WTC11 (cell line): ENCODE results near the gene HSD17B8. TPM values are rescaled to one million over a fixed set of nuclear protein-coding genes. Genes with fewer than 3 reads are reported as not detected.
A peak's percentile ranks its signal among the peaks of the same experiment; 100 is the strongest.

Experiments
- ATF3 ChIP-seq: sonication (generic); formaldehyde crosslinking; conservative IDR thresholded peaks from 2 replicates; pipeline ENCODE4 v1.8.1; 2022; ENCODE audit warnings: mild to moderate bottlenecking, missing genetic modification reagents
- E2F5 ChIP-seq: sonication (generic); formaldehyde crosslinking; IDR thresholded peaks from 2 replicates; pipeline ENCODE4 v1.8.1; 2022; ENCODE audit warnings: mild to moderate bottlenecking, moderate library complexity, missing genetic modification reagents
- GABPB1 ChIP-seq: sonication (generic); formaldehyde crosslinking; IDR thresholded peaks from 2 replicates; pipeline ENCODE4 v1.8.1; 2023; ENCODE audit warnings: mild to moderate bottlenecking, missing genetic modification reagents
- NR2C2 ChIP-seq: sonication (generic); formaldehyde crosslinking; IDR thresholded peaks from 2 replicates; pipeline ENCODE4 v1.8.0; 2022; ENCODE audit warnings: mild to moderate bottlenecking, missing genetic modification reagents
- RELA ChIP-seq: sonication (generic); formaldehyde crosslinking; IDR thresholded peaks from 2 replicates; pipeline ENCODE4 v1.8.1; 2022; ENCODE audit warnings: missing genetic modification reagents, mild to moderate bottlenecking, borderline replicate concordance
- SOX15 ChIP-seq: fragments of 250-450 bp; sonication (Bioruptor Pico); IDR thresholded peaks from 2 replicates; pipeline ENCODE4 v1.9.0; 2021; ENCODE audit warnings: mild to moderate bottlenecking
- STAT6 ChIP-seq: sonication (generic); formaldehyde crosslinking; conservative IDR thresholded peaks from 2 replicates; pipeline ENCODE4 v1.8.1; 2023; ENCODE audit warnings: mild to moderate bottlenecking, low read depth, missing genetic modification reagents, moderate library complexity
- ZNF396 ChIP-seq: fragments of 250-450 bp; sonication (Bioruptor Pico); IDR thresholded peaks from 2 replicates; pipeline ENCODE4 v1.8.0; 2021; ENCODE audit warnings: mild to moderate bottlenecking, moderate library complexity, borderline replicate concordance
- ZNF532 ChIP-seq: fragments of 250-450 bp; sonication (Bioruptor Pico); IDR thresholded peaks from 2 replicates; pipeline ENCODE4 v1.9.0; 2021; ENCODE audit warnings: mild to moderate bottlenecking, borderline replicate concordance
- total RNA-seq: library from RNA; stranded (reverse); gene quantifications from 3 replicates; pipeline ENCODE4 v1.2.3, GENCODE V29; 2021
- TF ChIP-seq, protein P1 (sequence below): sonication (generic); formaldehyde crosslinking; IDR thresholded peaks from 2 replicates; pipeline ENCODE4 v1.8.1; 2023; ENCODE audit warnings: mild to moderate bottlenecking, missing genetic modification reagents, borderline replicate concordance
- TF ChIP-seq, protein P2 (sequence below): sonication (generic); formaldehyde crosslinking; IDR thresholded peaks from 2 replicates; pipeline ENCODE4 v1.8.0; 2022; ENCODE audit warnings: mild to moderate bottlenecking, missing genetic modification reagents

Gene HSD17B8
- total RNA-seq, 1 experiment from 2014 or later, result 8.1 TPM

DNA sequence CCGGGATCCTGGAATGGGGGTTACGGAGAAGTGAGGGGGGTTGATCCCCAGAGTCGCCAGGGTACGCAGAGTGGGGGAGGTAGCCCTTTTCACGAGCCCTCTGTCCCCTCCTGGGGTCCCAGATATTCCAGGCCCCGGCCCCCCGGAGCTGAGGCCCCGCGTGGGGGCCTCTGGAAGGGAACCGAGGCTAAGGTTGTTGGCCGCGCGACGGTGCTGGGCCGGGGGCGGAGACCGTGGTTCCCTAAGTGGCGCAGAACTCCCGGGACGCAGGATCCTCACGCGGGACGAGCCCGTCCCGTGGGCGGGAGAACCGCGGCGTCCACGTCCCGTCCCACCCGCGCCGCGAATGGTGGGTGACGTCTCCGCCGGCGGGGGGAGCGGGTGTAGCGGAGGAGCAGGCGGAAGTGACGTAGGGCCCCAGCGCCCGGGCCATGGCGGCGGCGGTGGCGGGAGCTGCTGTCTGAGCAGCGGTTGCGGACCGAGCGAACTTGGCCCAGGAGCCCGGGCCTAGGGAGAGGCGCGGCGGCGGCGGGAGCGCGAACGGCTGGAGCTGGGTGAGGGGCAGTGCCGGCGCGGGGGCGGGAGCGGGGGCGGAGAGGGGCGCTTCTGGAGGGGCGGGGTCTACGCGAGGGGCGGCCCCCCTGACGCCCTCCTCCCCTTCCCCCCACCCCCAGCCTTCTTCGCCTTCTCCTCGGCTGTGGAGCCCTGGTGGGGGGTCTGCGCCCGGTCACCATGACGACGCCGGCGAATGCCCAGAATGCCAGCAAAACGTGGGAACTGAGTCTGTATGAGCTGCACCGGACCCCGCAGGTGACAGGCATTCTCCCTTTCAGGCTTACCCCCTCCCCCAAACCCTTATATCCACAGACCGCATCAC lies 3.9 kb downstream of the HSD17B8 start, which contains the start of gene RING1 (continued):
- TF ChIP-seq STAT6 (CRISPR knock-in tag) (no peak), ZNF396 (no peak), SOX15 (CRISPR knock-in tag) (no peak), NR2C2 (CRISPR knock-in tag) (no peak), E2F5 (CRISPR knock-in tag) (0 out of 2 replicates have a peak, but pooled peaks have one; percentile 55), ZNF532 (no peak), RELA (CRISPR knock-in tag) (0 out of 2 replicates have a peak, but pooled peaks have one; percentile 45), GABPB1 (CRISPR knock-in tag) (peak; percentile 85; the same call in 1 of the 2 replicates), ATF3 (CRISPR knock-in tag) (no peak)
- TF ChIP-seq, protein P1, sequence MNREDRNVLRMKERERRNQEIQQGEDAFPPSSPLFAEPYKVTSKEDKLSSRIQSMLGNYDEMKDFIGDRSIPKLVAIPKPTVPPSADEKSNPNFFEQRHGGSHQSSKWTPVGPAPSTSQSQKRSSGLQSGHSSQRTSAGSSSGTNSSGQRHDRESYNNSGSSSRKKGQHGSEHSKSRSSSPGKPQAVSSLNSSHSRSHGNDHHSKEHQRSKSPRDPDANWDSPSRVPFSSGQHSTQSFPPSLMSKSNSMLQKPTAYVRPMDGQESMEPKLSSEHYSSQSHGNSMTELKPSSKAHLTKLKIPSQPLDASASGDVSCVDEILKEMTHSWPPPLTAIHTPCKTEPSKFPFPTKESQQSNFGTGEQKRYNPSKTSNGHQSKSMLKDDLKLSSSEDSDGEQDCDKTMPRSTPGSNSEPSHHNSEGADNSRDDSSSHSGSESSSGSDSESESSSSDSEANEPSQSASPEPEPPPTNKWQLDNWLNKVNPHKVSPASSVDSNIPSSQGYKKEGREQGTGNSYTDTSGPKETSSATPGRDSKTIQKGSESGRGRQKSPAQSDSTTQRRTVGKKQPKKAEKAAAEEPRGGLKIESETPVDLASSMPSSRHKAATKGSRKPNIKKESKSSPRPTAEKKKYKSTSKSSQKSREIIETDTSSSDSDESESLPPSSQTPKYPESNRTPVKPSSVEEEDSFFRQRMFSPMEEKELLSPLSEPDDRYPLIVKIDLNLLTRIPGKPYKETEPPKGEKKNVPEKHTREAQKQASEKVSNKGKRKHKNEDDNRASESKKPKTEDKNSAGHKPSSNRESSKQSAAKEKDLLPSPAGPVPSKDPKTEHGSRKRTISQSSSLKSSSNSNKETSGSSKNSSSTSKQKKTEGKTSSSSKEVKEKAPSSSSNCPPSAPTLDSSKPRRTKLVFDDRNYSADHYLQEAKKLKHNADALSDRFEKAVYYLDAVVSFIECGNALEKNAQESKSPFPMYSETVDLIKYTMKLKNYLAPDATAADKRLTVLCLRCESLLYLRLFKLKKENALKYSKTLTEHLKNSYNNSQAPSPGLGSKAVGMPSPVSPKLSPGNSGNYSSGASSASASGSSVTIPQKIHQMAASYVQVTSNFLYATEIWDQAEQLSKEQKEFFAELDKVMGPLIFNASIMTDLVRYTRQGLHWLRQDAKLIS (CRISPR knock-in tag), result no peak
- TF ChIP-seq, protein P2, sequence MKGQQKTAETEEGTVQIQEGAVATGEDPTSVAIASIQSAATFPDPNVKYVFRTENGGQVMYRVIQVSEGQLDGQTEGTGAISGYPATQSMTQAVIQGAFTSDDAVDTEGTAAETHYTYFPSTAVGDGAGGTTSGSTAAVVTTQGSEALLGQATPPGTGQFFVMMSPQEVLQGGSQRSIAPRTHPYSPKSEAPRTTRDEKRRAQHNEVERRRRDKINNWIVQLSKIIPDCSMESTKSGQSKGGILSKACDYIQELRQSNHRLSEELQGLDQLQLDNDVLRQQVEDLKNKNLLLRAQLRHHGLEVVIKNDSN (CRISPR knock-in tag), result no peak
